ENCODE measurements around the gene NOP14.
"Not testable (repeated sequence)": the region's sequence is repeated elsewhere in the genome, so short reads cannot be mapped to it uniquely, and the experiment has no call there.

The NOP14 gene

DNA sequence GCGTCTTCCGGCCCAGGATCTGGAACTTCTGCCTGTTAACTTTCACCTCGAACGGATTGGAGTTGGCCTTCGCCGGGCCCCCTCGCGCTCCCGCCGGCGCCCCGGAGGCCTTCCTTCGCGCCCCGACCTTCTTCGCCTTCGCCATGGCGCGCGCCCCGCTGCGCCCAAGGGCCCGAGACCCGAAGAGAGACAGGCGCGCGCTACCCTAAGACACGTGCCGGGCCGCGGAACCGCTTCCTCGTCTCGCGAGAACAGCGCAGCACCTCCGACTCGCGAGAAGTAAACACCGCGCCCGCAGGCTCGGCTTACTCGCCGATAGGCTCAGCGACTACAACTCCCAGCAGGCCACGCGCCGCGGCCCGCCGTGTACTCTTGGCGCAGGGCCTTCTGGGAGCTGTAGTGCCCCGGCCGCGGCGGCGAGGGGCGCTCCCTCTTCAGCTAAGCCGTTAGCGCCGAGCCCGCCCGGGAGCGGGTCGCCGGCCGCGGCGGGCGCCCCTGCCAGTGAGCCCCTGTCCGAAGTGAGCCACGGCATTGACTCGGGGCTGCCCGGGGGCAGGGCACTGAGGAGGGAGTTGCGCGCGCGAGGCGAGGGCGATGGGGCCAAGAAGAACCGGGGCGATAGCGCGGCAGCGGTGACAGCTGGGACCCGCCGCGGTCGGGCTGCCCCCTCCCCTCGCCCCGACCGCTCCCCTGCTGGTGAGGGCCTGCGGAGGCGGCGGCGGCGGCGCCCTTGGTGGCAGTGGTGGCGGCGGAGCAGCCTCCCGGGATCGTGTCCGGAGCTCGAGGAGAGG is at the start of gene NOP14, which contains the start of gene GRK4:
Gene NOP14 (minus strand): TSS at position 232 of the 791 bp plus-strand sequence. CDS start 87 bp downstream, at position 145.
Gene GRK4 (plus strand): TSS at position 397 of the 791 bp plus-strand sequence. CDS start 500 bp downstream, outside the sequence.
- peak; percentile 57 to 99 (median 94) for DNase-seq

DNA sequence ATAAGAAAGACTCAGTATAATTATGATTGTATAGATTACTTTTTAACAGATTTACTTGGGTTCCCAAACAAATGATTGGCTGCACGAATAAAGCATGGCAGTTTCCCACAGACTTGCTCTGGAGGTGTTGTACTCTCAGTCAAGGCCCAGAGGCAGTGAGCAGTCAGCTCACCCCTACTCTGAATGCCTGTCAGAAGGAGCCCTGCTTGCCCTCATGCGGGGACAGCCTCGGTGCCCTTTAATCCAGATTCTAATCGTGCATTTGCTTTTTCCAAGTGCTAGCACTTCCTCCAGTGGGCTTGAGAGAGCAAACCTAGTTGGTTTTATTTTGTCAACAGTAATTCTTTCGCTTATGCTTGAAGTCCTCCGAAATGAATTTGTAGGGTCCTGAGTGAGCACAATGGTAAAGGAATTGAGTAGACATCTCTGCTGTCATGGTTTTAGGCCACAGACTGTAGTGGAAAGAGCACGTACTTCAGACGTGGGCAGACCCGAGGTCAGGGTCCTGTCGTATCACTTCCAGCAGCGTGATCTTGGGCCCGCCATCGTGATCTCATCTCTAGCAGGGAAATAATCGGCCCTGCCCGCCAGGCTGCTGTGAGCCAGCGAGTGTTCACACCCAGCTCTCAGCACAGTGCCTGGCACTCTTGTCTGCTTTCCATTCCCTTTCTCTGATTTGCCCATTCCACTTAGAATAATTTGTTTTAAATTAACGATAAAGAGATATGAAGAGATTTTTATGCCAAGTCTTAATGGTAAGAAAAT is 48.4 kb upstream of the NOP14 start:
- no peak for DNase-seq

DNA sequence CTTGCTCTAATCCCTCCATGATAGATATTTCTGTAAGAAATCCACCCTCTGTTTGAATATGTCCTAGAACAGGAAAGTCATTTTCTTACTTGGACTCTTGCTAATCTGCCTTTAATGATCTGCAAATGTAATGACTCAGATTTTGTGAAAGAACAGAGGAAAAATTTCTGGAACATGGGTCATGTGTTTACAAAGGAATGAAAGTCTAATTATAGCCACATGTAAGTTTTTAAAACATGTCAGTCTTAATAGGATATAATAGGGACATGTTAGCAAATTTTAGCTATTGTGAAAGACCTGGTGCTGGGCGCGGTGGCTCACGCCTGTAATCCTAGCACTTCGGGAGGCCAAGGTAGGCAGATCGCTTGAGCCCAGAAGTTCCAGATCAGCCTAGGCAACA is 47.8 kb upstream of the NOP14 start:
- no peak for DNase-seq

DNA sequence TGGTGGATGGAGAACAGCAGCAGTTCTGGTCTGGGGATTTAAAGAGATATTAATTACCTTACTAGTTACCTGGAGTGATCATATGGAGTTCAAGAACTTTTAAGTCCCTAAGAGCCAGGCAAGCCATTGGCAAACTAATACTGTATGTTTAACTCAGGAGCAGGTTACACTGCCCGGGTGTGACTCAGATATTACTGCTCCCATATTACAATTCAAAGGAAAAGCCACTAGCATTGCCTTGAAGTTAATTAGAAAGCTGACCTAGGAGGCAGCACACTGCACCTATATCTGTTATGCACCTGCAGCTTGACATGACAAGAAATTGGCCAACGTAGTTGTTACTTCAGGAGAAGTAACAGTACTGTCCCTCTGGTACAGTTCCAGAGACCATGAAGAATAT is 47.4 kb upstream of the NOP14 start:
- DNase-seq: no peak

DNA sequence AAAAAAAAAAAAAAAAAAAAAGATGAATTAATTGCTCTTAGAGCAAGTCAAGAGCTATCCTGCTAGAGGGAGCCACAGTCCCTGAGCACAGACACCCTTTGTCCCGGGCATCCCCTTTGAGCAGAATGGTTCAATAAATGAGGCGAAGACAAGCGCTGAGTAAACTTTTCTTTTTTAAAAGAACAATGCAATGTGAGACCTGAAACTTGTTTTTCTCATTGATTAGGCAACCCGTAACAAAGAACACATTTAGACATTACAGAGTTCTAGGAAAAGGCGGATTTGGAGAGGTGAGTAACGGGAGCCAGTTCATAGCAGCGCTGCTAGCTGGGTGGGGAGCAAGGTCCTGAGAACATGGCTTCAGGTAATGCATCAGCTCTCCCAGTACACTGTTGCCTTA is 46.2 kb upstream of the NOP14 start:
- peak in 3 of 56 donors; percentile 2 to 21 (median 5) for DNase-seq

DNA sequence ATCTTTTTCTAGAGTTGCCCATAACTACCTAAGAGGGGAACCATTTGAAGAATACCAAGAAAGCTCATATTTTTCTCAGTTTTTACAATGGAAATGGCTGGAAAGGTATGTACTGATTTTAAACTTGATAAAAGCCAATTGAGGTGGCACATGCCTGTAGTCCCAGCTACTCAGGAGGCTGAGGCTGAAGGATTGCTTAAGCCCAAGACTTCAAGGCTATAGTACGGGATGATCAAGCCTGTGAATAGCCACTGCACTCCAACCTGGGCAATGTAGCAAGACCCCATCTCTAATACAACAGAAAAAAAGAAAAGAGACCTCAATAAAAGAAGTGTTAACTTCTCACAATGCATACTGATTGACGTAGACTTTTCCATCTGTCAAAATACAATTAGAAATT is 44.5 kb upstream of the NOP14 start:
- no peak for DNase-seq

DNA sequence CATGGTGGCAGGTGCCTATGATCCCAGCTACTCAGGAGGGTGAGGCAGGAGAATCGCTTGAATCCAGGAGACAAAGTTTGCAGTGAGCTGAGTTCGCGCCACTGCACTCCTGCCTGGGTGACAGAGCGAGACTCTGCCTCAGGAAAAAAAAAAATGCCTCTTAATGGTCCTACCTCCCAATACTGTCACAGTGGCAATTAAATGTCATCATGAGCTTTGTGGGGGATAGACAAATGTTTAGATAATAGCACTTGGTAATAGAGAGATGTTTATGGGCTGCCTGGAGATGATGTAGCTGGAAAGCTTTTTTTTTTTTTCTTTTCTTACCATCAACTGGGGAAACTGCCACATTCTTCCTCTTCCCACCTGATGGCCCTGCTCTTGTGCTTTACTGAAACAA is 33.2 kb upstream of the NOP14 start:
- no peak for DNase-seq

DNA sequence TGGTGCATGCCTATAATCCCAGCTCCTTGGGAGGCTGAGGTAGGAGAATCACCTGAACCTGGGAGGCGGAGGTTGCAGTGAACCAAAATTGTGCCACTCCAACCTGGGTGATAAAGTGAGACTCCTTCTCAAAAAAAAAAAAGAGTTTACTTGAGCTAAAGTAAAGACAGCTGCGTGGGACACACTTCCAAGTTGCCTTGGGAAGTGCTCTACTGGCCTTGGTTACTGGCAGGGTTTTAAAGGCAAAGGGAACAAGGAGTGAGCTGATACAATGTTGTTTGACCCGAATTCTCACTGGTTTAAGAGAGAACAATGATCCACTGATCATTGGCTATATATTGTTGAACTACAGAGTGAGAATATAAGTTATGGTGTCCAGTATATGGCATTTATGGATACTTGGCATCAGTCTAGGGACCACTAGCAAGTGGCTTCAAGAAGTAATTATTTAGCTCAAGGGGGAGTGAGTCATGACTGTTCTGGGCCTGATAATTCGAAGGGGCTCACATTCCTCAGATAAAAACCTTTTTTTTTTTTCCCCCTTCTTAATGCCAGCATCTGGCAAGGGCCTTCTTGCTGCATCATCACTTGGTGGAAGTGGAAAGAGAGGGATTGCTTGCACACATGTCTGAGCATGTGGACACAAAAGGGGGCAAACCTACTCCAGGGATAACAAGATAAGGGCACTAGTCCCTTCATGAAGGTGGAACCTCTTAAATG is 32.5 kb upstream of the NOP14 start:
- no peak for DNase-seq

DNA sequence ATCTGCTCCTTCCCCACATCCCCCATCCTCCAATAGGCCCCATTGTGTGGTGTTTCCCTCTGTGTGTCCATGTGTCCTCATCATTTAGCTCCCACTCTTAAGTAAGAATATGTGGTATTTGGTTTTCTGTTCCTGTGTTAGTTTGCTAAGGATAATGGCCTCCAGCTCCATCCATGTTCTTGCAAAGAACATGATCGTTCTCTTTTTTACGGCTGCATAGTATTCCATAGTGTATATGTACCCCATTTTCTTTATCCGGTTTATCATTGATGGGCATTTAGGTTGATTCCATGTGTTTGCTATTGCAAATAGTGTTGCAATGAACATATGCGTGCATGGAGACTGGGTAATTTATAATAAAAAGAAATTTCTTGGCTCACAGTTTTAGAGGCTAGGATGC is 31.7 kb upstream of the NOP14 start:
- DNase-seq: no peak

DNA sequence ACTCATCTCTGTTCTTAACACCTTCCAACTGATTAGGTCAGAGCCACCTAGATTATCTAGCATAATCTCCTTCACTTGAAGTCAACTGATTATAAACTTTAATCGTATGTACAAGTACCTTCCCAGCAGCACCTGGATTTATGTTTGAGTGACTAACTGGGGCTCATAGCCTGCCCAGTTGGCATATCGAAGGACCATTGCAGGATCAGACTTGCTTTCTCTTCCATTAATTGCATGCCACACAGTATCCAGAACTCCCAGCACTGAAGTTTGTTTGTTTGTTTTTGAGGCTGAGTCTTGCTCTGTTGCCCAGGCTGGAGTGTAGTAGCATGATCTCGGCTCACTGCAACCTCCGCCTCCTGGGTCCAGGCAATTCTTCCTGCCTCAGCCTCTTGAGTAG is 28.0 kb upstream of the NOP14 start:
- no peak for DNase-seq

DNA sequence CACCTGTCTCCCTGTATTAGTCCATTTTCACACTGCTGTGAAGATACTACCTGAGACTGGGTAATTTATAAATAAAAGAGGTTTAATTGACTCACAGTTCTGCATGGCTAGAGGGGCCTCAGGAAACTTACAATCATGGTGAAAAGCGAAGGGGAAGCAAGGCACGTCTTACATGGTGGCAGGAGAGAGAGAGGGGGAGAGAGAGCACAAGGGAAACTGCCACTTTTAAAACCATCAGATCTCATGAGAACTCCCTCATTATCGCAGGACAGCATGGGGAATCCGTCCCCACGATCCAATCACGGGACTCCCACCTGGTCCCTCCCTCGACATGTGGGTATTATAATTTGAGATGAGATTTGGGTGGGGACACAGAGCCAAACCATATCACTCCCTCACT is 20.5 kb upstream of the NOP14 start:
- not testable (repeated sequence) for DNase-seq

DNA sequence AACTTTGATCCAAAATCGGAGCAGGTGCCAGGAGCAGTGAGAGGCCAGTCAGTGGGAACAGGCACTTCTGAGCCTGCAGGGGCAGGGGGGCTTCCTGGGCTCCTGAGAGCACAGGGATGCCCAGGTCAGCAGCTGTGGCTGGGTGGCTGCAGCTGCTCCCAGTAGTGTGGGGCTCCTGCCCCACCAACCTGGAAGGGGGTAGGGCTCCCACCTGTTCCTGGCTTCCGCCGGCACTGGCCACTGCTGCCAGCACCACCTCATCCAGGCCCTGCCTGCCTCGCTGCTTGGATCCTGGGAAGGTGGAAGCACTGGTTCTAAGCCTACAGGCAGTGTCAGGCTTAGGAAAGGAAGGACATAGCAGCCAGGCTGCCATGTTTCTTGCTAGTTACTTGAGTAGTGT is 18.8 kb upstream of the NOP14 start:
- DNase-seq: no peak

DNA sequence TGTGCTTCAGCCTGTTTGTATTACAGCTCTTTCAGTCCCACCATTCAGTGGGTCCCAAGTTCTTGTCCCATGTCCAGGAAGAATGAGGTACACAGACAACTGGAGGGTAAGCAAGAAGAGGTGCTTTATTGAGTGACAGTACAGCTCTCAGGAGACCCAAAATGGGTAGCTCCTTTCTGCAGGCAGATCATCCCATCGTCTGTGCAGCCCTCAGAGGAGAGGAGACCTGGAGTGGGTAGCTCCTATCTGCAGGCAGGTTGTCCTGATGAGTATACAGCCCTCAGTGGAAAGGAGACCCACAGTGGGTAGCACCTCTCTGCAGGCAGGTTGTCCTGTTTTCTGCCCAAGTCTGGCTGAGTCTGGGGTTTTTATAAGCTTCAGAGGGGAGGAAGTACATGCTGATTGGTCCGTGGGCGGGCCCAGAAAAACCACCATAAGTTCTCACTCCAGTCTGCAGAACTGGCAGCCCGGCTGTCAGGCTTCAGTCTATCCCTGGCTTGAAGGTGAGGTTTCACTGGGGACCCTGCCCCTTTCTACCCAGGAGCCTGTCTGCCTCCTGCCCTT is 18.1 kb upstream of the NOP14 start:
- no peak for DNase-seq

DNA sequence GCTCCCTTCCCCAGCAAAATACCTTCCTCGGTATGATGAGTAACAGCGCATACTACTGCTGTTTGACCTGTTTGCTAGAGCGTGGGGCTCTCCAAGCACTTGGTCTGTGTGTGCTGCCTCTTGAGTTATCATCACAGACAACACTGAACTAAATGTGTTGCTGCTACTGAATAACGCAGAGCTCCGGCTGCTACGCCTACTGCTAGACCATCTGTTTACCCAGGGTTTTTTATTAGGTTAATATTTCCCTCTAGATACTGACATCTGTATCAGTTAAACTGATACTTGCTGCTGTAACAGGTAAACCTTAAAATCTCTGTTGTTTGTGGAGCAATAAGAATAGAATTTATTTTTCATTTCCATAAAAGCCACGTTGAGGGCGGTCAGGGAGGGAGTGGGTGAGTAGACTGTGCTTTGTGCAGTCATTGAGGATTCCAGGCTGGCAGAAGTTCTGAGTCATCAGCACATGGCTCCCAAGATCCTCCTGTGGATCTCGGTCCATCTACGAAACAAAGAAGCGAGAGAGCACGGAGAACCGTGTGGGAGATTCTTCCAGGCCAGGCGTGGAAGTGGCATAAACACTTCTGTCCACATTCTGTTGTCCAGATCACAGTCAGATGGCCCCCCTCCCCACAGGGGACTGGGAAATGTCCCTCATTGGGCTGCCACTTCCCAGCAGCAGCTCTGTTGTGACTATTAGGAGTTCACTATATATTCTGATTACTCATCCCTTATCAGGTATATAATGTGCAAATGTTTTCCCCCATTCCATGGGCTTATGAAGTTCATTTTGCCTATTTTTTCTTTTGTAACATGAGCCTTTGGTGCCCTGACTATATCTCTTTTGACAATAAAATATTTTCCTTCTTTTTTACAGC is 14.2 kb upstream of the NOP14 start:
- peak in 25 of 56 donors; percentile 10 to 63 (median 25) for DNase-seq

DNA sequence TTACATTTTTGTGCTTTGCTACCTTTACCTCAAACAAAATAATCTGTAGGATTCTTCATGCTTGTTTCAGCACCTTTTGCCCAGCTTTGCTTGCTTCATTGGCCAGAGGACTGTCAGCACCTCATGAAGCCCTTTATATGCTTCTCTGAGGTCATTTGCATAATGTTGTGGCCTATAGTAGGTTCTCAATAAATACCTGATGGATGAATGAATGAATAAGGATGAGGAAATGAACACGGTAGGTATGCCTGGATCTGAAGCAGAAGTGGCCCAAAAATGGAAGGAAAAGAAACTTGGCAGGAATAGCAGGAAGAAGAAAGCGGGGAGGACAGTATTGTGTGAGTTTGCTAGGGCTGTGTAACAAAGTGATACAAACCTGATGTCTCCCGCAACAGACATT is 8.1 kb upstream of the NOP14 start:
- DNase-seq: no peak

DNA sequence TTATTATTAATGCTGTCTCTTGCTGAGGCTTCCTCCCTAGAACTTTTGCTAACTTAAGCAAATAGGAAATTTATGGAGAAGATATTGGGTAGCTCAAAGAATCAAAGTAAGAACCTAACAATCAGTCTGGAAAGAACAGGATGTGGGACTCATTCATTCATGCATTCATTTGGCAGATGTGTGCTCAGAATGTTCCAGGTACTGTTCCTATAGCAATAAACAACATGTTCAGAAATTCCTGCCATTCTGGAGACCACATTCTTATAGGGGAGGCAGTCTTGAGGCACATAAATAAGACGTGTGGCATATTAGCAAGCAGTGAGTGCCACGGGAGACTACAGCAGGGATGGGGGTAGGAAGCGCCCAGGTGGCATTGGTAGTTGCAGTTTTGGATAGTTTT is 5.2 kb upstream of the NOP14 start:
- no peak for DNase-seq

DNA sequence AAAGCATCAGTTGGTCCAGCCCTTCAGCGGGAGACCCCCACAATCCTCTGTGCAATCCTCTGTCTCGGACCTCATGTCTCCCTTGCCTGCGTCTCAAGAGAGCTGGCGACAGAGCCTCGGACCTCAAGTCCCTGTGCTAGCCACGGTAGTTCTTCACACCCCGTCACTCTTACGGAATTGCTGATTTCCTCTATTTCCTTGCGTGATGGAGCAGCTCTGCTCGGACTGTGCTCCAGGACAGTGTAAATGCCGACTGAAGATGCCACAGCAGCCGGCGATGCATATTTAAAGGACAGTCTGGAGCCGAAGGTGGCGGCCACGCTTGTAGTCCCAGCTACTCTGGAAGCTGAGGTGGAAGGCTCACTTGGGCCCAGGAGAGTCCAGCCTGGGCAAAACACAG is 2.1 kb upstream of the NOP14 start:
- no peak for DNase-seq

DNA sequence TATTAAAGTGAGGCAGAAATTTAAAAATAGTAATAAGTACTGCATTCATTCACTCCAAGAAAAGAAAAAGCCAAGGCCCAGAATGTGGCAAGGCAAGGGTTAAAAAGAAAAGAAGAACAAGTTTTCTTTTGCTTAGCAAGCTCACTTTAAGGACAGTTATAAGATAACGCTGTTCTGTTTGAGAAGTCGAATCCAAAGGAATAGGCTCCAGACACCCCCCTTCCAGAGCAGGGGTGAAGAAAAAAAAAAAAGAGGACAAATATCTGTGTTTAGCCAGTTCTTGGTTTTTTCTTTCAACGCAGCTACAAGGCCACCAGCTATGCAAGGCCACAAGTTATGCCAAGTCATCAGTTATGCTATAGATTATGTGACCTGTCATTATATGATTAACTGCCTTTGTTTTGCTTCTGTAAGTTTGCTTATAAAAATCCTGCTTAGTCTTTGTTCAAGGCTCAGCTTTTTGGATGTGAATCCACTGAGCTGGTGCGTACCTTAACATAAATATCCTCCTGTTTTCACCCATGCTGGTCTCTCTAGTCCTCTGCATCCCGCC is 1.6 kb upstream of the NOP14 start:
- no peak for DNase-seq

DNA sequence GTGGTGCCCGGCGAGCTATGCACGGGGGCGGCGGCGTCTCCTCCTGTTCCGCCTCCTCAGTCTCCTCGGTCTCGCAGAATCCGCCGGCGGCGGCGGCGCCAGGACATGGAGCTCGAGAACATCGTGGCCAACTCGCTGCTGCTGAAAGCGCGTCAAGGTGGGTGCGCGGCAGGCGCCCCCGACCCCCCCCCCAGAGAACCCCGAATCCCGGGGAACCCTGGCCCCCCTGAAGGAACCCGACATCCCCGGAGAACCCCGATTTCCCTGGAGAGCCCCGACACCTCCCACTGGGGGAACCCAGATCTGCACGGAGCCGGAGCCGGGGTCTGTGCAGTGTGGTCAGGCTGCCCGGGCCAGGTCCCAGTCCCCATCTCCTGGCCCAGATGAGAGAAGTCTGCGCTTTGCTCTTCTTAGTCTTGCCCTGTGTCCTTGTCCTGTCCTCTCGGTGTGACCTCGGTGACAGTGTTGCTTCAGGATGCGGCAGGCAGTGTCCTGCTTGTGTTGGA is 813 bp upstream of the NOP14 start:
- peak in 9 of 56 donors; percentile 35 to 68 (median 46) for DNase-seq

DNA sequence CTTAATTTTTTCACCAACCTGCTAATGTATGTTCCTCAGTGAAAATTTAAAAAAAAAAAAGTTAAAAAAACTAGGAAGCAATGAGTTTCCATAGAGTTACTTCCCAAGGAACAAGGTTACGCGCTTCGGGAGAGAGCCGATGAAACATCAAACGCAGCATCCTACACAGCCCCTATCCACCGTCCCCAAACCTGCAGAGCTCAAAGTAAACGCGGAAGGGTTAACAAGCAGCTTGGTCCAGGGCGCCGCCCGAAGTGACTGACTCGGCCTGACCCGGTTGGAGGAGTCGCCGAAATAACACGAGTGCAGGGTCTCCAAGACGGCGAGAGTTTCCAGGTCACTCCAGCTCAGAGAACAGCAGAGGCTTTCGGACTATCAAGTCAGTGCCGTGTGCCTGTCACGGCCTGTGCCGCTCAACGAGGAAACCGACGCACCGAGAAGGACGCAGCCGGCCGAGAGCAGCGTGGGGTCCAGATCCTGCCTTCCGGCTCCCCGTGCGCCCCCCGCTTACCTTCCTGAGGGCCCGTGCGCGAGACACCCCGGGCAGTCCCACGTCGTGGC is 512 bp downstream of the NOP14 start:
- peak in 12 of 56 donors; percentile 37 to 77 (median 58) for DNase-seq
